ENCODE data around the gene LEFTY1. TPM values are rescaled to one million over a fixed set of nuclear protein-coding genes. Genes with fewer than 3 reads are reported as not detected.
"Not testable (repeated sequence)": the region's sequence is repeated elsewhere in the genome, so short reads cannot be mapped to it uniquely, and the experiment has no call there.

The LEFTY1 gene
- total and polyA plus RNA-seq, 2 donors (not counting 1 experiment from before 2014, with no cell fraction given): 0.07 TPM; not detected in 1

DNA sequence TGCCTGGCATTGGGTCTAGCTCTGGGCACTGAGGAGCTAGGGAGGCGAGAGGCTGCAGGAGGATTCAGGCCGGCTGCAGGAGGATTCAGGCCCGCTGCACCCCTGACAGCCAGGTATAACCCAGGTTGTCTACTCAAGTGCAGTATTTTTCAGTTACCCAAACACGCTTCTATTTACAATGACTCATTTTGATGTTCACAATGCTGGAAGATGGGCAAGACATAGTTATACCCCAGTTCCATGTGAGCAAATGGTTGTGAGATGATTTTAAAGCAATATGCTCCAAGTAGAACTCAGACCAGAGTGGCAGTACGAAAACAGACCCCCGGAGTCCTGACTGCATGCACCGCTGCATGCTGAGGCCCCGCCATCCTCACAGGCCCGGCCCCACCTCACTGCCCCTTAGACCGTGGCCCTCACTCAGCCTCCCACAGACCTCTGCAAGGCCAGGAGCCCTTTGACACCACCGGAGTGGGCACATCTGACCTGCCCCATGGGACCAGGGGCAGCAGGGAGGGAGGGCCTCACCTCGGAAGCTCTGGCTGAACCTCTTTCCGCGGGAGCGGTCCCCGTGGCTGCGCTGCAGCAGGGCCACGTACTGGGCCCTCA lies 553 bp downstream of the LEFTY1 start:
- intact Hi-C loops (cut with micrococcal nuclease): no loop called here
- H3K4me3 Mint-ChIP-seq: no peak overlapping the region

GRCh38 chr1:225887554-225888288 lies 1.2 kb downstream of the LEFTY1 start:
- CTCF ChIA-PET: interaction anchor here (1.0 to 3.2 kb wide), 4 partner anchors 9 to 110 kb away, joined by 3 to 11 read pairs (median 4); partner anchors contain the start of gene SRP9
- POLR2A ChIA-PET: not testable (repeated sequence)

More for the DNA sequence above, 553 bp downstream of the LEFTY1 start:
- Histone ChIP-seq H3K9me3 (ENCODE audit: control extremely low read depth in 1 of 3, control insufficient read depth in 2 of 3, insufficient read depth in 1 of 3, low read length in 2 of 3) (no peaks in the 10 kb centered on the region), H3K4me3 (ENCODE audit: control extremely low read depth in 1 of 5, extremely low read depth in 1 of 5, insufficient read depth in 1 of 5, low read depth in 2 of 5, low read length in 4 of 5) (no peak overlapping the region), H3K4me1 (ENCODE audit: control insufficient read depth in 2 of 2, insufficient read depth in 2 of 2, low read length in 2 of 2) (peaks cover 0 to 3% of the 10 kb centered on the region in 2 donors), H3K9ac (ENCODE audit: low read length) (no peak overlapping the region), H2AFZ (ENCODE audit: insufficient read depth, low read depth, low read length, poor library complexity, severe bottlenecking) (no peak overlapping the region), H3K79me2 (ENCODE audit: control insufficient read depth, insufficient read depth, low read length) (peaks cover 6% of the 10 kb centered on the region), H3K27me3 (replicated peaks in 1 of 4; ENCODE audit: control extremely low read depth in 1 of 4, control insufficient read depth in 3 of 4, insufficient read depth in 4 of 4, low read length in 3 of 4) (no peaks in the 10 kb centered on the region), H4K20me1 (ENCODE audit: control insufficient read depth, insufficient read depth, low read length, poor library complexity, severe bottlenecking) (no peaks in the 10 kb centered on the region), H3K36me3 (replicated peaks in 1 of 2; ENCODE audit: control extremely low read depth in 1 of 2, control insufficient read depth in 1 of 2, extremely low read depth in 1 of 2, insufficient read depth in 2 of 2, low read length in 1 of 2) (no peaks in the 10 kb centered on the region), H3K27ac (ENCODE audit: low read length in 2 of 2) (no peak overlapping the region), H3K4me2 (replicated peaks; ENCODE audit: low read depth, low read length, poor library complexity, severe bottlenecking) (no peak overlapping the region)
- DNase-seq: no peak
- ATAC-seq (ENCODE audit: low read depth): no peak
- no peak for TF ChIP-seq EZH2 (IDR thresholded peaks at IDR 0.05; ENCODE audit: borderline replicate concordance, insufficient read depth, low read depth, low read length, poor library complexity, severe bottlenecking)
- TF ChIP-seq, protein P1, sequence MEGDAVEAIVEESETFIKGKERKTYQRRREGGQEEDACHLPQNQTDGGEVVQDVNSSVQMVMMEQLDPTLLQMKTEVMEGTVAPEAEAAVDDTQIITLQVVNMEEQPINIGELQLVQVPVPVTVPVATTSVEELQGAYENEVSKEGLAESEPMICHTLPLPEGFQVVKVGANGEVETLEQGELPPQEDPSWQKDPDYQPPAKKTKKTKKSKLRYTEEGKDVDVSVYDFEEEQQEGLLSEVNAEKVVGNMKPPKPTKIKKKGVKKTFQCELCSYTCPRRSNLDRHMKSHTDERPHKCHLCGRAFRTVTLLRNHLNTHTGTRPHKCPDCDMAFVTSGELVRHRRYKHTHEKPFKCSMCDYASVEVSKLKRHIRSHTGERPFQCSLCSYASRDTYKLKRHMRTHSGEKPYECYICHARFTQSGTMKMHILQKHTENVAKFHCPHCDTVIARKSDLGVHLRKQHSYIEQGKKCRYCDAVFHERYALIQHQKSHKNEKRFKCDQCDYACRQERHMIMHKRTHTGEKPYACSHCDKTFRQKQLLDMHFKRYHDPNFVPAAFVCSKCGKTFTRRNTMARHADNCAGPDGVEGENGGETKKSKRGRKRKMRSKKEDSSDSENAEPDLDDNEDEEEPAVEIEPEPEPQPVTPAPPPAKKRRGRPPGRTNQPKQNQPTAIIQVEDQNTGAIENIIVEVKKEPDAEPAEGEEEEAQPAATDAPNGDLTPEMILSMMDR (IDR thresholded peaks at IDR 0.05): no peak
- H3K27ac Mint-ChIP-seq: no peak overlapping the region
- H3K4me1 Mint-ChIP-seq: peaks cover 5% of the 10 kb centered on the region
- 92% methylated on average over 17 of the region's 18 CpGs for WGBS (ENCODE audit: insufficient coverage)
- peaks cover 3% of the 10 kb centered on the region for H3K27me3 Mint-ChIP-seq
- CTCF ChIA-PET: interaction anchor here (3.2 kb wide), 1 partner anchor 21 kb away, joined by 11 read pairs; no protein-coding TSS in a partner anchor
- H3K9me3 Mint-ChIP-seq (ENCODE audit: insufficient read depth): no peaks in the 10 kb centered on the region
- POLR2A ChIA-PET: no interaction called here

More at GRCh38 chr1:225887554-225888288, 1.2 kb downstream of the LEFTY1 start:
- H2AFZ ChIP-seq (ENCODE audit: insufficient read depth, low read depth, low read length, poor library complexity, severe bottlenecking); H3K27me3 Mint-ChIP-seq; H3K36me3 ChIP-seq (replicated peaks in 1 of 2; ENCODE audit: control extremely low read depth in 1 of 2, control insufficient read depth in 1 of 2, extremely low read depth in 1 of 2, insufficient read depth in 2 of 2, low read length in 1 of 2); H3K4me1 Mint-ChIP-seq; H4K20me1 ChIP-seq (ENCODE audit: control insufficient read depth, insufficient read depth, low read length, poor library complexity, severe bottlenecking); H3K4me3 ChIP-seq (ENCODE audit: control extremely low read depth in 1 of 5, extremely low read depth in 1 of 5, insufficient read depth in 1 of 5, low read depth in 2 of 5, low read length in 4 of 5); intact Hi-C loops (cut with micrococcal nuclease); H3K27ac Mint-ChIP-seq; H3K9ac ChIP-seq (ENCODE audit: low read length); DNase-seq; H3K4me1 ChIP-seq (ENCODE audit: control insufficient read depth in 2 of 2, insufficient read depth in 2 of 2, low read length in 2 of 2); H3K27me3 ChIP-seq (replicated peaks in 1 of 4; ENCODE audit: control extremely low read depth in 1 of 4, control insufficient read depth in 3 of 4, insufficient read depth in 4 of 4, low read length in 3 of 4); ATAC-seq (ENCODE audit: low read depth); H3K4me2 ChIP-seq (replicated peaks; ENCODE audit: low read depth, low read length, poor library complexity, severe bottlenecking); H3K9me3 ChIP-seq (ENCODE audit: control extremely low read depth in 1 of 3, control insufficient read depth in 2 of 3, insufficient read depth in 1 of 3, low read length in 2 of 3); H3K27ac ChIP-seq (ENCODE audit: low read length in 2 of 2); H3K9me3 Mint-ChIP-seq (ENCODE audit: insufficient read depth); H3K4me3 Mint-ChIP-seq: not testable (repeated sequence)
- H3K79me2 ChIP-seq (ENCODE audit: control insufficient read depth, insufficient read depth, low read length): peaks cover 13% of the 10 kb centered on the region
- WGBS (ENCODE audit: insufficient coverage): 75% methylated on average over 17 of the region's 56 CpGs
